ENCODE data around the gene LRPAP1. TPM values are rescaled to one million over a fixed set of nuclear protein-coding genes. Genes with fewer than 3 reads are reported as not detected.

Gene LRPAP1
- total RNA-seq, 1 donor from 2014 or later = 68.5 TPM

- Mint-ChIP-seq H3K36me3 (ENCODE audit: unreplicated experiment) (no peaks in the 10 kb centered on the region), H3K4me3 (ENCODE audit: unreplicated experiment) (no peak overlapping the region), H3K27ac (ENCODE audit: unreplicated experiment) (no peak overlapping the region), H3K27me3 (ENCODE audit: unreplicated experiment) (peaks cover 5% of the 10 kb centered on the region), H3K9me3 (ENCODE audit: unreplicated experiment) (peaks cover 2% of the 10 kb centered on the region), H3K4me1 (ENCODE audit: low read depth, unreplicated experiment) (no peaks in the 10 kb centered on the region)
- no peak for TF ChIP-seq CTCF (IDR thresholded peaks at IDR 0.05; ENCODE audit: partially characterized antibody, unreplicated experiment)
- no peak for DNase-seq
Measured at GRCh38 chr4:3495204-3495975, 36.8 kb downstream of the LRPAP1 start.

- Mint-ChIP-seq H3K4me3 (ENCODE audit: unreplicated experiment) (no peak overlapping the region), H3K4me1 (ENCODE audit: low read depth, unreplicated experiment) (no peaks in the 10 kb centered on the region), H3K36me3 (ENCODE audit: unreplicated experiment) (no peaks in the 10 kb centered on the region), H3K9me3 (ENCODE audit: unreplicated experiment) (peaks cover 2% of the 10 kb centered on the region), H3K27ac (ENCODE audit: unreplicated experiment) (no peak overlapping the region), H3K27me3 (ENCODE audit: unreplicated experiment) (peaks cover 5% of the 10 kb centered on the region)
- no peak for TF ChIP-seq CTCF (IDR thresholded peaks at IDR 0.05; ENCODE audit: partially characterized antibody, unreplicated experiment)
- no peak for DNase-seq
Measured at GRCh38 chr4:3494462-3494871, 37.8 kb downstream of the LRPAP1 start.

- TF ChIP-seq CTCF (IDR thresholded peaks at IDR 0.05; ENCODE audit: partially characterized antibody, unreplicated experiment) = no peak
- no peak overlapping the region for H3K27ac Mint-ChIP-seq (ENCODE audit: unreplicated experiment)
- no peaks in the 10 kb centered on the region for H3K36me3 Mint-ChIP-seq (ENCODE audit: unreplicated experiment)
- peaks cover 2% of the 10 kb centered on the region for H3K9me3 Mint-ChIP-seq (ENCODE audit: unreplicated experiment)
- no peak overlapping the region for H3K4me3 Mint-ChIP-seq (ENCODE audit: unreplicated experiment)
- H3K27me3 Mint-ChIP-seq (ENCODE audit: unreplicated experiment) = peaks cover 5% of the 10 kb centered on the region
- DNase-seq = no peak
- no peaks in the 10 kb centered on the region for H3K4me1 Mint-ChIP-seq (ENCODE audit: low read depth, unreplicated experiment)
Measured at GRCh38 chr4:3493720-3494461, 38.3 kb downstream of the LRPAP1 start.

GRCh38 chr4:3492741-3493719, 39.2 kb downstream of the LRPAP1 start:
- Mint-ChIP-seq H3K27me3 (ENCODE audit: unreplicated experiment) (peaks cover 8% of the 10 kb centered on the region), H3K4me1 (ENCODE audit: low read depth, unreplicated experiment) (no peaks in the 10 kb centered on the region), H3K4me3 (ENCODE audit: unreplicated experiment) (no peak overlapping the region), H3K36me3 (ENCODE audit: unreplicated experiment) (no peaks in the 10 kb centered on the region), H3K27ac (ENCODE audit: unreplicated experiment) (no peak overlapping the region), H3K9me3 (ENCODE audit: unreplicated experiment) (peaks cover 2% of the 10 kb centered on the region)
- DNase-seq = no peak
- TF ChIP-seq CTCF (IDR thresholded peaks at IDR 0.05; ENCODE audit: partially characterized antibody, unreplicated experiment) = no peak

All from glutamatergic neuron (in vitro differentiated cells).